Measurements from ENCODE around the gene TMOD1. TPM values are rescaled to one million over a fixed set of nuclear protein-coding genes. Genes with fewer than 3 reads are reported as not detected.

The TMOD1 gene
- polyA plus RNA-seq, 5 donors = 1.2 to 8.1 (median 1.8) TPM

DNA sequence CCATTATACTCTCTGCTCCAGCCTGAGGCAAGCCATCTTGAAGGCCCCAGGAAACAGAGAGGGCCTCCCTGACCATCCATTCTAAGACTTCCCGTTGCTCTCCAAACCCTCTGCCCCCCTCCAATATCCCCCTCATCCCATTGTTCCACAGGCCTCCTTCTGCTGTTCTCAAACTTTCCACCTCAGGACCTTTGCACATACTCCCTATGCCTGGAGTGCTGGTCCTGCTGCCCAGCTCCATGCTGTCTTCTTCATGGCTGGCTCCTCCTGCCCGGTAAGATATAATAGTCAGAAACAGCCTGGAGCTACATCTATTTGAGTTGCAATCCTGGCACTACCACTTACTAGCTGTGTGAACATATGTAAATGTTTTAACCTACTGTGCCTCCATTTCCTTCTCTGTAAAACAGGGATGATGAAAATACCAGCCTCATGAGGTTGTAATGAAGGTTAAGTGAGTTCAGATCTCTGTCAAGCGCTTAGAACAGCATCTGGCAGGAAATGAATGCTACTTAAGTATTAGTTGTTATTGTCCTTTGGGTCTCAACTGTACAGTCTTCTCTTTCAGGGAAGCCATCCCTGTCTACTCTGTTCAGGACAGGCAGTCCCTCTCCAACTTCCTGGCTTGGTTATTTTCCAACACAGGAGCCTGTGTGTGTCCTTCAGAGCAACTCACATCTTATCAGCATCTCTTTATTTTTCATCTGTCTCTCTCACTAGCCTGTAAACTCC, 45.8 kb downstream of the TMOD1 start:
- no peak for DNase-seq

DNA sequence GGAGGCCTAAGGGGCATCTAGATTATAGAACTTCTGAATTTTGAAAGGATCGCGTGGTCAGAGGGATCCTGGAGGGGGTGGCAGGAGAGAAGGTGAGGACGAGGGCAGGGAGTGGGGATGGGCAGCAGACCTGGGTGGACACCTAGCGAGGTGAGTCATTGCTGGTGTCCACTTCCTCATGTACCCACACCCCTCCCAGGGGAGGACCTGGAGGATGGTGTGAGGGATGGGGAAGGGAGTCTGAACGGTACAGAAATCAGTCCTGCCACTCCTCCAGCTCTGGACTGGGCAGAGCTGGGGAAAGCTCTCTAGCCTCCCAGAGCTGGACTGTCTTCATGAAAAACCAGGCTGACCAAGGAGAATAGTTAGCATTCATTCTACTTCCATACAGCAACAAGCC, 46.9 kb downstream of the TMOD1 start:
- no peak for DNase-seq

DNA sequence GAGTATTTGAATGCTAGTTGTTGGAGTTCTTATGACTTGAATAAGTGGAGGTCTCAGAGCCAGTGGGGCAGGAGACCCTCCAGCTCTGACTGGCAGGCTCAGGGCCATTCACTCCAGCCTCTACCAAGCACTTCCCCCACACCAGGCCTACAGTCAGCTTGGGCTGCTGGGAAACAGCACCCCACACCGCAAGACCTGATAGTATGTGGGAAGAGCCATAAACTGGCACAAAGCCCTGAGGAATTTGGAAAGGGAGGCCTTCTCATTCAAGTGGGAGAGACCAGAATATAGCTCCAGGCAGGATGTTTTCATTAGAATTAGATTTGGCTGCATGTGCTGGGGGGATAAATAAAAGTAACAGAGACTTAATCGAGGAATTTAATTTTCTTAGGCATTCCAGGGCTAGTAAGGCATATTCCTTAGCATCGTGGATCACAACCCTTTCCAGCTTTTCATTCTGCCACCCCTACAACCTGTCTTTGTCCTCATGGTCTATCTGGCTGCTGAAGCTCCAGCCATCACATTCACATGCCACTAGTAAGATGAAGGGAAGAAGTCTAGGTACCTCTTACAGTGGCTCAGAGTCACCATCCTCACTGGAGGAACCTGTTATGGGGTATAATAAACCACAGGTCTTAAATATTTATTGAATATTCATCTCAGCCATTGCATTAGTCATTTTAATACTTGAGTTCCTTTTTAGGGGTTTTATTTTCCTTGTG, 47.5 kb downstream of the TMOD1 start:
- DNase-seq = no peak

DNA sequence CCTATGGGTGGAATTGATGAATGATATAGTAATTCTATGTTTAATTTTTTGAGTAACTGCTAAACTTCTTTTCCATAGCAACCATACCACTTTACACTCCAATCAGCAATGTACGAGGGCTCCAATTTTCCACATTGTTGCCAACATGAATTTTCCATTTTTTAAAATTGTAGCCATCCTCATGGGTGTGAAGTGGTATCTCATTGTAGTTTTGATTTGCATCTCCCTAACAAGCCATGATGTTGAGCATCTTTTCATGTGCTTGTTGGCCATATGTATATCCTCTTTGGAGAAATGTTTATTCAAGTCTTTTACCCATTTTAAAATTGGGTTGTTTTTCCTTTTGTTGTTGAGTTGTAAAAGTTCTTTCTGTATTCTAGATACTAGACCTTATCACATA, 48.9 kb downstream of the TMOD1 start:
- no peak for DNase-seq

DNA sequence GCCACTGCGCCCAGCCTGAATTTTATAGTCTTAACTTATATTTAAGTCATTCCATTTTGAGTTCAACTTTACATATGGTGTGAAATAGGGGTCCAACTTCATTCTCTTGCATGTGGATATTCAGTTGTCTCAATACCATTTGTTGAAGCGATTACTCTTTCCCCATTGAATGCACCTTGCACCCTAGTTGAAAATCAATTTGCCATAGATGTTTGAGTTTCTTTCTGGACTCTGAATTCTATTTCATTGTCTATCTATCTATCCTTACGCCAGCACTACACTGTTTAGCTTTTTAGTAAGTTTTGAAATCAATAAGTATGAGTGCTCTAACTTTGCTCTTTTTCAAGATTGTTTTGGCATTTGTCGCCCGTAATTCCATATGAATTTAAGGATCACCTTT, 49.8 kb downstream of the TMOD1 start:
- no peak for DNase-seq

DNA sequence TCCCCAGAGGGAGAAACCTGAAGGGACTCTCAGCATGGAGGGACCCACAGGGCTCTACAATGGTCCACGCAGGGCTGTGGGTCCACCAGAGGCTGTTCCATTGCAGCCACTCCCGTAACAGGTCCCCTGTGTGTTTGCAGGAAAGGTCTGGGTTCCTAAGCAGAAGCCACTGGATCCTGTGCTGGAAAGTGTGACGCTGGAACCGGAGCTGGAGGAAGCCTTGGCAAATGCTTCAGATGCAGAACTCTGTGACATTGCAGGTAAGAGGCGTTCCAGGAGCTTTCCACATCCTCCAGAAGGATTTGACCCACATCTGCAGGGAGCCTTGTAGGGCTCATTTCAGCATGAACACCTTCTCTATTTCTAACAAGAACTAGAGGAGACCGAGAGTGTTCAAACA, 51.7 kb downstream of the TMOD1 start:
- DNase-seq = no peak

DNA sequence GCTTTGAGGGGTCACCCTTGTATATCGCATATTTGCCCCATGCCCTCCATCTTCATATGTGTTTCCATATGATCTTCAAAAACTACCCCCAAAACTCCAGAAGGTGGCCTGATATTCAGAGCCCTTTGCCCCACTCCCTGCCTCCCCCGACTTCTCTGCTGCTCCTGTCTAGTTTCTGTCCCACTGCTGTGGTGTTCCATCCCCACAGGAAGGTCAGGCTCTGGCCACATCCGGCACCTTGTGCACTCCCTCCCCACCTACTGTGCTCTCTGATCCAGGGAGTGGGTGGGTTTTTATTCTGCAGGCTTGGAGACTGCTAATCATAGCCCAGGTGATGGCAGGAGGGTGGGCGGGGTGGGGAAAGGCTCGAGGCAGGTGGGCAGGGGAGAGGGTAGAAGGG, 52.4 kb downstream of the TMOD1 start:
- no peak for DNase-seq

DNA sequence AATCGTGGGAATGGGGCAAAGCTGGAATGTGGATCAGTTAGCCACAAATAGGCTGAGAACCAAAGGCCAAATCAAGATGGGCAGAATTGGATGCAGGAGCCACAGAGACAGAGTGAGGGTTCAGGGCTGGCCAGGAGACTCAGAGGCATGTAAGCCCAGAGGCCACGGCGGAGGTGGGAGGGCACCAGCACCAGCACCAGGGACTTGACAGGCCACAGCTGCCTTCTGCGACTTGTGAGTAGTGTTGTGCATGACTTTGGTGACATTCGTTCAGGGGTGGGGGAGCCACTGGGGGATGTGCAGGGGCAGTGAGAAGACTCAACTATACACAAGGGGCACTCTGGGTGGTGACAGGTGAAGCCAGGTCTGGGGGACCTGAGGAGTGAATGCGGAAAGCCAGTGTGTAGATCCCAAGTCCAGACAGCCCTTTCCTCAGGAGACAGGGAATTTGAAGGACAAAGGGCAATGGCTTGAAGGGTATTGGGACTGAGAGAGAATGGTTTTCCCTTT, 53.2 kb downstream of the TMOD1 start:
- no peak for DNase-seq

DNA sequence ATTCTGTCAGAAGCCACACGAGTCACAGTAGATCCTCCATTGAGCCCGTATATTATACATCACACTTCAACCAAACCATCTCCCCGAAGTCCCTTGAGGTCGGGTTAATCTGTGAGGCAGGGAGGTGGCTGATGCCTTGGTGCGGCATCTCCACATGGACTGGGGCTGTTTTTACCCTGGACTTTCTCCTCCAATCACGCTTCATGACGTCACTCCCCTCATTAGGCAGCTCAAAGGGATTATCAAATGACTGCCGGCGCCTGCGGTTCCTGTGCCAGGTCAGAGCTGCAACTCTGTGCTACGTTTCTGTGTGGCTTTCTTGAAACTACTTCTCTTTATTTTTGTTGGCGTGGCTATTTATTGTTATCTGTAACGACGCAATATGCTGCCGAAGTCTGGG, 53.7 kb downstream of the TMOD1 start:
- DNase-seq = no peak

DNA sequence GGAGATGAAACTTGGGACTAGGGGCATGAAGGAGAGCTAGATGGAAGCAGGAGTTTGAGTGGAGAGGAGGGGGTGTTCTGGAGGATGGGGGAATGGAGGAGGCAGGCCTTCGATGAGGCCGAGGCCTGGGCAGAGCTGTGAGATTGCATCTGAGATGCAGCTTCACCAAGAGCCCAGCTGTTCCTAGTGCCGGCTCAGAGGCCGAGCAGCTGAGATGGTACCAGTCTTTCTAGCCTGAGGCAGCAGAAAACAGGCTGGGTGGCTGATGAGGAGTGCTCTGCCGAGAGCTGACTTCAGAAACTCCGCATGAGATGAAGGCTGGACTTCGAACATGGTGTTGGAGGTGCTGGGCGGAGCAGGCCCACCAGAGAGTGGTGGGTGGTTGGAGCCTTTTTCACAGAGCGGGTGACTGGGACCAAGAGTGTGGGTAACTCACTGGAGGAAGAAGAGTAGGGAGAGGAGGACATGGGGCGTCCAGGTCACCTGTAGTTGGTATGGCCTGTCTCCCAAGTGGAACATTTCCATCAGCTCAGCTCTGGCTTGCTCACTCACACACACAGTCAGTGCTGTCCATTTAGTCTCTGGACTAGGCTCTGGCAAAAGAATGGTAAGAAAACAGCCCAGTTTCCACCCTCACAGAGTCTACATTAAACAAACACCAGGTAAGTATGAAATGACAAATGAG, 54.7 kb downstream of the TMOD1 start:
- no peak for DNase-seq

DNA sequence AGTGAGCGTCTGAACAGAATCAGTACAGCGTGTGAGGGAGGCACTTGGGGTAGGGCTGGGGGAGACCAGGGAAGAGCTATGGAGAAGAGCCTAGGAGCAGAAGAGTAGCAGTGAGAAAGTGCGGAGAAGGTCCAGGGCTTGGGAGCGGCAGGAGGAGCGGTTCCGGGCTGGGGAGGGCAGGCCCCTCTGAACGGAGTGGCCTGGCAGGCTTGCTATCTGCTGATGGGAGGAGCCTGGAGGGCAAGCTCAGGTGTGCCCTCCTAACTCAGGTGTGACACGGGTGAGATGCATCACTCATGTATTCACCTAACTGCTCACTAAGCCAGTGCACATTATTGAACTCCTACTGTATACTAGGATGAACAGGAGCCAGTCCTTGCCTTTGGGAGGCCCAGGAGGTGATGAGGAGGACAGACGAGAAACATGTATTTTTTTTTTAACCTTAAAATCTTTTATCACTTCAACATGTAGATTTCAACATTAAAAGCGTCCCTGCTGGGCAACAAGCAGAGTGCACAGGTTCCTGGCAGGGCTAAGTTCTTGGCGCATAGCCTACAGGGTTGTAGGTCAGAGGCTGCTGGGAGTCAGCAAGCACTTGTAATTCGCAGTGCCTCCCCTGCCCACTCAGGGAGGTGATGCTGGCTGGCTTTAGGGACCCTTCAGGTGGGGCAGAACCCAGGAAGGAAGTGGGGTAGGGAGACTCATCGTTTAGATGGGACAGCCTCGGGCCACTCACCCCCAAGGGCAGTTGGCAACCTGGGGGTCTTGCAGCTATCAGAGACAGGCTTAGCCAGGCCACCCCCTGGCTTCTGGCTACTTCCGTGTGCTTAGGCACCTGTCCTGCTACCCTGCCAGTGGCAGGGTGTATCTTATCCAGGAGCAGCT, 55.5 kb downstream of the TMOD1 start:
- DNase-seq = no peak

DNA sequence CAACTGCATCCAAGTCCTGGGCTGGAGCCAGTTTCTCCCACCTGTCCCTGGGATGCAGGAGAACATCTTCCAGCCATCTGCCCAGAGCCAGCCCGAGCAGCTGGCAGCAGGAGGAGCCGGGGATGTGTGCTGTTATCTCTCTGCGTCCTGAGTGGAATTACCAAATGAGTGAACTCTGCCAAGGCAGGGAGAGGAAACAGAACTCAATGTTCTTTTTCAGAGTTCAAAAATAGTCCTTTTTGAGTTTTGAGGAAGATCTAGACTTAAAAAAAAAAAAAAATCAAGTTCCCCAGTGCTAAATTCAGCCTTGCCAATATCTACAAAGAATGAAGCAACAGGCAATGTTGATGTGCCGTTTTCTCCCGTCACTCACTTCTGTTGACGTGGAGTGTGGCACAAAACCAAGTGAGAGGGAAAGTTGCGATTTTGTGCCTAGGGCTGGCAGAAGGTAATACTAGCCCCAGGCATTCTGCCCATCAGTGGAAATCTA, 56.2 kb downstream of the TMOD1 start:
- DNase-seq = no peak

DNA sequence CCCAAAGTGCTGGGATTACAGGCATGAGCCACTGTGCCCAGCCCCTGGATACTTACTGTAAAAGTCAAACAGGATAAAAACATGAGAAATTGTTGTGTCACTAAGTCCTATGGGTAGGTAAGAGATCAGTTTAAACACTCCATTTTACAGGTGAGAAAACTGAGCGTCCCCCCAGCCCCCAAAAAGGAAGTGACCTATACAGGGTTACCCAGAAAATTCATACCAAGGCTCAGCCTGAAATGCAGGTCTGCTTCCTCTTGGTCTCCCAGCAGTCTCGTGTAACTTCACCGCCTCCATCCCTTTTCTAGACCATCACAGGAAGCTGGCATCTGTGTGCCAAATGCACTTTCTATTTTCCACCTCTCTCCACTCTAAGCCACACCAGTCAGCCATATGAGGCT, 57.2 kb downstream of the TMOD1 start:
- no peak for DNase-seq

DNA sequence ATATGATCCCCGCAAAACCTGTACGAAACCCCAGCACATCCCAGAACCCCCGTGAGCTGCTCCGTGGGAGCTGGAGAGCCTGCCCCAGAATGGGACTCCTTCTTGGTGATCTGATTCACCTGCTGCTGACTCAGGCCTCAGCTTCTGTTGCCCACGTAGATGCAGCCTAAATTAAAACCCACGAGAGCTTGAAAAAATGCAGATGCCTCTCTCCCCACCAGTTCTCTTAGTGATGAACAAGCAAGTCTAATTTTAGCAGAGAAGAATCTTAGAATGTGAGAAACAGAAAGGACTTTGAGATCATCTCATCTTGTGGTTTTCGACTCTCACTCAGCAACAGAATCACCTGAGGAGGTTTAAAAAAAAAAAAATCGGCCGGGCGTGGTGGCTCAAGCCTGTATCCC, 57.6 kb downstream of the TMOD1 start:
- no peak for DNase-seq

DNA sequence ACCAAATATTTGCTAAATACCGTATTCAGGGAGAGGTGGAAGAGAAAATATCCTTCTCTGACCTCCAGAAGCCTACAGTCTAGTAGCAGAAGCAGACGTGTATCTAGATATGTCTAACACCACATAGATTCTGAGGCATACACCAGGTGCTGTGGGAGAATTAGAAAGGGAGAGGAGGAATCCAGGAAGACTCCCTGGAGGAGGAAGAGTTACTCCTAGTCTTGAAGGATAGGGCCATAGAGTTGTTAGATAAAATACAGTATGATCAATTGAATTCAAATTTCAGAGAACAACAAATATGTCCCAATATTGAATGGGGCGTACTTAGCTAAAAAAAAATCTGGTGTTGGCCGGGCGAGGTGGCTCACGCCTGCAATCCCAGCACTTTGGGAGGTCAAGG, 58.7 kb downstream of the TMOD1 start:
- no peak for DNase-seq

DNA sequence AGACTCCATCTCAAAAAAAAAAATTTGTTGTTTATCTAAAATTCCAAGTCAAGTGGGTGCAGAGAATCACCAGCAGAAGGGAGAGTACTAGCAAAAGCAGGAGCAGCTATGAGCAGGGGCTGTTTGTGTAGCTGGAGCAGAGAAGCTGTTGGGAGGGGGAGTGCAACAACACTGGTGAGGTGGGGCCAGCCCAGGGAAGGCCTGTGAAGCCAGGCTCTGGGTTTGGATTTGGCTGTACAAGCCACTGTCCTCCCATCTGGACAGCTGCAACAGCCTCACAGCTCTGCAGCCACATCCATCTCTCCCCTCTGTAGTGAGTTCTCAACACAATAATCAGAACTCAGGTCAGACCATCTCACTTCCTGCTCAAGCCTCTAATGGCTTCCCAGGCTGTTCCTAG, 59.4 kb downstream of the TMOD1 start:
- no peak for DNase-seq

DNA sequence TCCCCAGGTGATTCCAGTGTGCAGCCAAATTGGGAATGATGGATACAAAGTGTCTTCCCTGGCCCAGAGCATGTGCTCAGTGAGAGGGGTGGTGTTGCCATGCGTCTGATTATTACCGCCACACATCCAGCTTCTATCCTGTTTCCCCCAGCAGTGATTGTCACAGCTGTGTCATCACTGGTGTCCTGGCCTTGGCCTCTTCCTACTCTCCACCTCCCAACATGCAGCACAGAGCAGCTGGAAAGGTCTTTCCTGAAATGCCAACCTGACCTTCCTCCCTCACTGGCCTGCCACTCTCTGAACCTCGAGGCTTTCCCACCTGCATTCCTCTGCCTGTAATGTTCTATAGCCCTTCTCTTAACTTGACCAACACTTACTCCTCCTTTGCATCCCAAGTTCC, 60.0 kb downstream of the TMOD1 start:
- no peak for DNase-seq

DNA sequence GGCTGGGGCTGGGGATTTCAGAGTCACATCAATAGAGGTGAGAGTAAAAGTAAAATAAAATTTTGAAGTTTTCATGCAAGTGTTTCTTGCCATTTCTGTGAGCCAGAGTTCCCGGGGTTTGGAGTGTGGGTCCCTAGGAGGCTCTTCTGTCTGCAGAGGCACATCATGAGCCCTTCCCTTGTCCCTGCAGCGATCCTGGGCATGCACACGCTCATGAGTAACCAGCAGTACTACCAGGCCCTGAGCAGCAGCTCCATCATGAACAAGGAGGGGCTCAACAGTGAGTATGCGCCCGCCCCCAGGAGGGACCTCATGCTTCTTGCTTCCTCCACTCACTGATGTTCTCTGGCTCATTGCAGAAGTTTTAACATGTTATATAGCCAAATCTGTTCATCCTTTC, 61.1 kb downstream of the TMOD1 start:
- DNase-seq = no peak

DNA sequence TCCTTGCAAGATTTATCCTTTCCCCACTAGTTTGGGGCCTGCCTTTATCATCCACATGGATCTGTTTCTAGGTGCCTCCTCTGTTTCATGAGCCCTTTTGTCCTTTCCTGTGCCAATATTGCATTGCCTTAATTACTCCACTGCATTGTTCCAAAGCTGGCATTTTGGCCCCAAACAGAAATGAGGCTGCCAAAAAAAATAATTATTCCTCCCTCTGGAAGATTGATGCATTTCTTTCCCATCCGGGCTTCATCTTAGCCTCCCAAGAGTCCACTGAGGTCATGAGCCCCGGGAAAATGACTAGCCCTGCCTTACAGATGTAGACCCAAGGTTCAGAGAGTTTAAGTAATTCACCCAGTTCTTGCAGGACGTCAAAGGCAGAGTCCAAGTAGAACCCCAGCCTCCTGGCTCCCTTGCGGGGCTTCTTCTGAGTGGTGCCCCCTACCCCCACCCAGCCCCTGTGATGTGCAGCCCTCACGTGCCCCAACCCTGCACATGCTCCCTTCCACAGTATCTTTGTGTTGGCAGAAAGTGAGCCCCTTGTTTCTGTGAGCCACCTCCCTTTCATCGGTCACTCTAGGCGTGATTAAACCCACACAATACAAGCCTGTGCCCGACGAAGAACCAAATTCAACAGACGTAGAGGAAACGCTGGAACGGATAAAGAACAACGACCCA, 62.1 kb downstream of the TMOD1 start:
- no peak for DNase-seq

DNA sequence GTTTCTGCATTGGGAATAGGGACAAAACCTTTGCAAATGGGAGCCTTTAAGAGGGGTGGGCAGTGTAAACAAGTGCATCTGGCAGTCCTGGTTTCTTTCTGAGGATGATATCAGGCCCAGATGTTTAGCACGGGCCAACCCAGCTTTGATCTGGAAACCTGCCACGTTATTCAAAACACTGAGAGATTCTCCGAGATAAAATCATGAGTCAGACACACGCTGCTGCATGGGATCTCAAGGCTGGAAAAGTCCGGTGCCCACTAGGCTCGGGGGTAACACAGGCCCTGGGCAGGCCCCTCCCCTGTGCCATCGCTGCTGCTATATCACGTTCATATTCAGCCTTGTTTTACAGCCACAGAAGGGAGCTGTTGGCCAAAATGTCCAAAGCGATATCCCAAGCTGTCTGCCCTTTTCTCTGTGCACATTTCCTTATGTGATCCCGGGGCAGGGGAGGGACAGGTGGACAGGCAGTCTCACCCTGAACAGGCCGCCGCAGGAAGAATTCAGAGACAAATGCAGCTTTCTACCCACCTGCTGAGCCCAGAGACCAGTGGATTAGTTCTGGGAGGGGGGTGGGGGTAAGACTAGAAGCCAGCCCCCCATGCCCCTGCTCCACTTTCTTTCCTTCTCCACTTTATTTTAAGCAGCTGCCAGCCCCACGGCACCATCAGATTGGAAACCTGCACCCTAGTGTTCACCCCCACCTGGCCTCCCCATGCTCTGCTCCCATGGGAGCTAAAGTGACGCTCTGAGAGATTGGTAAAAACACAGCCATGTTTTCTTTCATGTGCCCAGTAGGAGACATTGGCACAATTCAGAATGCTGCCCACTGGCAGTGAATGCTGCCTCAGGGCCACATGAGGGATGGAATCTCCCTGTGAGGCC, 63.1 kb downstream of the TMOD1 start:
- no peak for DNase-seq
